ENCODE measurements around the gene DUSP1. TPM values are rescaled to one million over a fixed set of nuclear protein-coding genes. Genes with fewer than 3 reads are reported as not detected.

The DUSP1 gene
- total and polyA plus RNA-seq, 2 of the 13 experiments (the other 11 are each of a cell fraction or from before 2014, with no cell fraction given), result 27.1 to 55.5 TPM

- no peak for TF ChIP-seq ARHGAP35 (CRISPR knock-in tag; IDR thresholded peaks at IDR 0.05; ENCODE audit: borderline replicate concordance)
- no peak for TF ChIP-seq ZFAT (CRISPR knock-in tag; conservative IDR thresholded peaks at IDR 0.05)
- TF ChIP-seq, protein P1, sequence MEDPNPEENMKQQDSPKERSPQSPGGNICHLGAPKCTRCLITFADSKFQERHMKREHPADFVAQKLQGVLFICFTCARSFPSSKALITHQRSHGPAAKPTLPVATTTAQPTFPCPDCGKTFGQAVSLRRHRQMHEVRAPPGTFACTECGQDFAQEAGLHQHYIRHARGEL (CRISPR knock-in tag; IDR thresholded peaks at IDR 0.05), result 0 out of 2 replicates have a peak, but pooled peaks have one; percentile 31
- no peak for TF ChIP-seq CBX2 (IDR thresholded peaks at IDR 0.05; ENCODE audit: low read depth, low read length)
- no peak for TF ChIP-seq CBX2 (CRISPR knock-in tag; IDR thresholded peaks at IDR 0.05; ENCODE audit: low read depth)
- TF ChIP-seq CC2D1A (CRISPR knock-in tag; IDR thresholded peaks at IDR 0.05), result no peak
- no peak for TF ChIP-seq PHB2 (IDR thresholded peaks at IDR 0.05; ENCODE audit: partially characterized antibody)
- peak; percentile 88 for TF ChIP-seq MYPOP (CRISPR knock-in tag; IDR thresholded peaks at IDR 0.05)
- 0 out of 2 replicates have a peak, but pooled peaks have one; percentile 71 for TF ChIP-seq ZNF747 (CRISPR knock-in tag; IDR thresholded peaks at IDR 0.05; ENCODE audit: borderline replicate concordance)
- TF ChIP-seq, protein P2, sequence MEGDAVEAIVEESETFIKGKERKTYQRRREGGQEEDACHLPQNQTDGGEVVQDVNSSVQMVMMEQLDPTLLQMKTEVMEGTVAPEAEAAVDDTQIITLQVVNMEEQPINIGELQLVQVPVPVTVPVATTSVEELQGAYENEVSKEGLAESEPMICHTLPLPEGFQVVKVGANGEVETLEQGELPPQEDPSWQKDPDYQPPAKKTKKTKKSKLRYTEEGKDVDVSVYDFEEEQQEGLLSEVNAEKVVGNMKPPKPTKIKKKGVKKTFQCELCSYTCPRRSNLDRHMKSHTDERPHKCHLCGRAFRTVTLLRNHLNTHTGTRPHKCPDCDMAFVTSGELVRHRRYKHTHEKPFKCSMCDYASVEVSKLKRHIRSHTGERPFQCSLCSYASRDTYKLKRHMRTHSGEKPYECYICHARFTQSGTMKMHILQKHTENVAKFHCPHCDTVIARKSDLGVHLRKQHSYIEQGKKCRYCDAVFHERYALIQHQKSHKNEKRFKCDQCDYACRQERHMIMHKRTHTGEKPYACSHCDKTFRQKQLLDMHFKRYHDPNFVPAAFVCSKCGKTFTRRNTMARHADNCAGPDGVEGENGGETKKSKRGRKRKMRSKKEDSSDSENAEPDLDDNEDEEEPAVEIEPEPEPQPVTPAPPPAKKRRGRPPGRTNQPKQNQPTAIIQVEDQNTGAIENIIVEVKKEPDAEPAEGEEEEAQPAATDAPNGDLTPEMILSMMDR (CRISPR knock-in tag; IDR thresholded peaks at IDR 0.05), result no peak
- TF ChIP-seq, protein P3, sequence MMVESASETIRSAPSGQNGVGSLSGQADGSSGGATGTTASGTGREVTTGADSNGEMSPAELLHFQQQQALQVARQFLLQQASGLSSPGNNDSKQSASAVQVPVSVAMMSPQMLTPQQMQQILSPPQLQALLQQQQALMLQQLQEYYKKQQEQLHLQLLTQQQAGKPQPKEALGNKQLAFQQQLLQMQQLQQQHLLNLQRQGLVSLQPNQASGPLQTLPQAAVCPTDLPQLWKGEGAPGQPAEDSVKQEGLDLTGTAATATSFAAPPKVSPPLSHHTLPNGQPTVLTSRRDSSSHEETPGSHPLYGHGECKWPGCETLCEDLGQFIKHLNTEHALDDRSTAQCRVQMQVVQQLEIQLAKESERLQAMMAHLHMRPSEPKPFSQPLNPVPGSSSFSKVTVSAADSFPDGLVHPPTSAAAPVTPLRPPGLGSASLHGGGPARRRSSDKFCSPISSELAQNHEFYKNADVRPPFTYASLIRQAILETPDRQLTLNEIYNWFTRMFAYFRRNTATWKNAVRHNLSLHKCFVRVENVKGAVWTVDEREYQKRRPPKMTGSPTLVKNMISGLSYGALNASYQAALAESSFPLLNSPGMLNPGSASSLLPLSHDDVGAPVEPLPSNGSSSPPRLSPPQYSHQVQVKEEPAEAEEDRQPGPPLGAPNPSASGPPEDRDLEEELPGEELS (CRISPR knock-in tag; IDR thresholded peaks at IDR 0.05), result peak; percentile 54; the same call in 1 of the 2 replicates
- TF ChIP-seq MAF1 (CRISPR knock-in tag; IDR thresholded peaks at IDR 0.05; ENCODE audit: borderline replicate concordance), result no peak
- TF ChIP-seq THAP11 (CRISPR knock-in tag; IDR thresholded peaks at IDR 0.05), result peak; percentile 71
- peak; percentile 55; the same call in 1 of the 2 replicates for TF ChIP-seq PBX2 (CRISPR knock-in tag; IDR thresholded peaks at IDR 0.05)
- TF ChIP-seq ZNF567 (CRISPR knock-in tag; IDR thresholded peaks at IDR 0.05; ENCODE audit: borderline replicate concordance), result no peak
- TF ChIP-seq ZNF570 (CRISPR knock-in tag; IDR thresholded peaks at IDR 0.05; ENCODE audit: borderline replicate concordance), result no peak
- peak; percentile 72; the same call in 1 of the 2 replicates for TF ChIP-seq MEIS1 (CRISPR knock-in tag; IDR thresholded peaks at IDR 0.05; ENCODE audit: borderline replicate concordance)
- TF ChIP-seq HMGA1 (CRISPR knock-in tag; conservative IDR thresholded peaks at IDR 0.05), result no peak
- TF ChIP-seq, protein P4, sequence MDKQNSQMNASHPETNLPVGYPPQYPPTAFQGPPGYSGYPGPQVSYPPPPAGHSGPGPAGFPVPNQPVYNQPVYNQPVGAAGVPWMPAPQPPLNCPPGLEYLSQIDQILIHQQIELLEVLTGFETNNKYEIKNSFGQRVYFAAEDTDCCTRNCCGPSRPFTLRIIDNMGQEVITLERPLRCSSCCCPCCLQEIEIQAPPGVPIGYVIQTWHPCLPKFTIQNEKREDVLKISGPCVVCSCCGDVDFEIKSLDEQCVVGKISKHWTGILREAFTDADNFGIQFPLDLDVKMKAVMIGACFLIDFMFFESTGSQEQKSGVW (CRISPR knock-in tag; IDR thresholded peaks at IDR 0.05; ENCODE audit: borderline replicate concordance), result no peak; the same call in 1 of the 2 replicates
- no peak for TF ChIP-seq CAMTA2 (CRISPR knock-in tag; IDR thresholded peaks at IDR 0.05; ENCODE audit: borderline replicate concordance)
- peak; percentile 62; the same call in 1 of the 2 replicates for TF ChIP-seq ZNF652 (CRISPR knock-in tag; IDR thresholded peaks at IDR 0.05; ENCODE audit: borderline replicate concordance, low read depth)
These were observed 39.9 kb downstream of the DUSP1 start (continued) for GRCh38 chr5:172730981-172731679.
